22Rv1 (cell line): ENCODE results near the gene GPR3.
A peak's percentile ranks its signal among the peaks of the same experiment; 100 is the strongest.

Experiments
- H3K27ac ChIP-seq: fragments of 450-650 bp; 2 replicates; pipeline ENCODE4 v1.5.1; 2017
- CTCF ChIP-seq: fragments of 450-650 bp; IDR thresholded peaks from 2 replicates; pipeline ENCODE4 v1.5.1; 2017; ENCODE audit warnings: mild to moderate bottlenecking
- ZFX ChIP-seq: fragments of 450-650 bp; IDR thresholded peaks from 2 replicates; pipeline ENCODE4 v1.6.1; 2017; ENCODE audit warnings: antibody characterized with exemption, borderline replicate concordance

The GPR3 gene

GRCh38 chr1:27393641-27394281 lies 1.3 kb downstream of the GPR3 start:
- no peak for TF ChIP-seq ZFX
- no peak for TF ChIP-seq CTCF
- no peak overlapping the region for H3K27ac ChIP-seq

DNA sequence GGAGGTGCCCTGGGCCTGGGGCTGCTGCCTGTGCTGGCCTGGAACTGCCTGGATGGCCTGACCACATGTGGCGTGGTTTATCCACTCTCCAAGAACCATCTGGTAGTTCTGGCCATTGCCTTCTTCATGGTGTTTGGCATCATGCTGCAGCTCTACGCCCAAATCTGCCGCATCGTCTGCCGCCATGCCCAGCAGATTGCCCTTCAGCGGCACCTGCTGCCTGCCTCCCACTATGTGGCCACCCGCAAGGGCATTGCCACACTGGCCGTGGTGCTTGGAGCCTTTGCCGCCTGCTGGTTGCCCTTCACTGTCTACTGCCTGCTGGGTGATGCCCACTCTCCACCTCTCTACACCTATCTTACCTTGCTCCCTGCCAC lies 1.8 kb downstream of the GPR3 start:
- no peak for TF ChIP-seq ZFX
- no peak for TF ChIP-seq CTCF
- no peak overlapping the region for H3K27ac ChIP-seq

DNA sequence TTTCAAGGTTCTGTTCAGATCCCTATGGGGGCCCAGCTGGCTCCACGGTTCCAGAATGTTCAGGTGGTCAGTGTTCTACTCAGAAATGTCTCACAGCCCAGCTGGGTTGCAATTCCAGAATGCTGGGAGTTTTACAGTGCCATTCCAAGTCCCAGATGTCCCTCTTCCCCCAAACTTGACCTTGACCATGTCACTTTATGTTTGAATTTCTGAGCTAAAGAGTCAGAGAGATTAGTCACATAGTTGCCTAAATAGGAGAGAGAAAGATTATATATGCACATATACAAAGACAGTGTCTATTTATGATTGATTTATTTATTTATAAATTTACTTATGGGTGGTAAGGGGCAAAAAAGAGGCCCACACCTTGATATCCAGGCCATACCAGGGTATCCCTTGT lies 2.5 kb downstream of the GPR3 start:
- TF ChIP-seq CTCF (no peak), ZFX (no peak)
- no peak overlapping the region for H3K27ac ChIP-seq

- TF ChIP-seq CTCF, result peak; percentile 98
- TF ChIP-seq ZFX, result no peak
- H3K27ac ChIP-seq, result no peak overlapping the region
These were observed 3.2 kb downstream of the GPR3 start for GRCh38 chr1:27395441-27396195.

- TF ChIP-seq CTCF (no peak), ZFX (no peak)
- no peak overlapping the region for H3K27ac ChIP-seq
These were observed 4.7 kb downstream of the GPR3 start for GRCh38 chr1:27397110-27397509.

GRCh38 chr1:27397749-27398148 lies 5.3 kb downstream of the GPR3 start:
- no peak overlapping the region for H3K27ac ChIP-seq
- TF ChIP-seq ZFX (no peak), CTCF (no peak)

- no peak overlapping the region for H3K27ac ChIP-seq
- TF ChIP-seq ZFX (no peak), CTCF (no peak)
These were observed 6.2 kb downstream of the GPR3 start for GRCh38 chr1:27398405-27399149.
